GM12878 (cell line): ENCODE measurements around the gene BAG5. TPM values are rescaled to one million over a fixed set of nuclear protein-coding genes. Genes with fewer than 3 reads are reported as not detected.

ENCODE experiments used
- ATAC-seq: fragments of 200-7000 bp; cut with Tn5 transposase; 3 replicates; pipeline ENCODE4 v1.9.1; 2020; ENCODE audit warnings: mild to moderate bottlenecking, moderate library complexity
- BruUV-seq: library from RNA; stranded (reverse); fragments of 400-500 nt; replicated peaks from 2 replicates; lab custom pipeline; 2021; lab: Mats Ljungman, UMichigan
- CTCF ChIA-PET: fragments of 300-600 bp; sonication (Branson Sonifier 250); formaldehyde crosslinking; extraction: SDS; loops from one replicate; lab custom pipeline; 2021; ENCODE audit warnings: inconsistent platforms; lab: Yijun Ruan, JAX
- POLR2A ChIA-PET: fragments of 350-600 bp; formaldehyde crosslinking; extraction: SDS; loops from one replicate; lab custom pipeline; 2021; ENCODE audit warnings: inconsistent platforms; lab: Charles Lee
- RAD21 ChIA-PET: fragments of 300-600 bp; sonication (Branson Sonifier 250); formaldehyde crosslinking; loops from one replicate; lab custom pipeline; 2023; ENCODE audit warnings: antibody characterized with exemption; ENCODE audit not compliant: unreplicated experiment; lab: Charles Lee
- SMC1A ChIA-PET: fragments of 300-600 bp; sonication (Branson Sonifier 250); formaldehyde crosslinking; loops from one replicate; lab custom pipeline; 2023; ENCODE audit not compliant: unreplicated experiment, uncharacterized antibody; lab: Charles Lee
- DNase-seq: peaks from one replicate; pipeline ENCODE4 v3.0.0-alpha.2; 2011; ENCODE audit warnings: low read depth, low spot score
- FAIRE-seq: peaks from 3 replicates; lab custom pipeline; 2011; peaks lifted over from hg19 to GRCh38; lab: Jason Lieb, UNC
- H2AFZ ChIP-seq: 2 replicates; pipeline ENCODE4 v1.6.0; 2011; ENCODE audit warnings: low read depth, low read length, control low read depth; ENCODE audit not compliant: control insufficient read depth
- H3K27ac ChIP-seq: 2 replicates; pipeline ENCODE4 v1.5.1; 2011; ENCODE audit warnings: control low read depth; ENCODE audit not compliant: control insufficient read depth, insufficient read depth
- H3K27me3 ChIP-seq, 2 experiments: replicated peaks in 1 of 2; 2 replicates each; pipeline versions ENCODE4 v1.6.0 to v1.6.1; 2011; ENCODE audit warnings: low read length in 1 of 2; ENCODE audit not compliant: control insufficient read depth in 2 of 2, insufficient read depth in 2 of 2
- H3K36me3 ChIP-seq, 2 experiments: 2 replicates each; pipeline ENCODE4 v1.5.1; 2011; ENCODE audit warnings: low read length in 1 of 2; ENCODE audit not compliant: control insufficient read depth in 2 of 2, insufficient read depth in 2 of 2
- H3K4me1 ChIP-seq: 2 replicates; pipeline ENCODE4 v1.6.1; 2011; ENCODE audit warnings: mild to moderate bottlenecking, low read length, moderate library complexity, mixed read lengths; ENCODE audit not compliant: control insufficient read depth, insufficient read depth
- H3K4me2 ChIP-seq: 2 replicates; pipeline ENCODE4 v1.6.0; 2011; ENCODE audit warnings: control low read depth; ENCODE audit not compliant: control insufficient read depth, insufficient read depth
- H3K4me3 ChIP-seq: fragments of 200-600 bp; sonication (generic); 2 replicates; pipeline ENCODE4 v1.5.1; 2016
- H3K79me2 ChIP-seq: 2 replicates; pipeline ENCODE4 v1.6.0; 2011; ENCODE audit warnings: low read length; ENCODE audit not compliant: control insufficient read depth, insufficient read depth
- H3K9ac ChIP-seq: 2 replicates; pipeline ENCODE4 v1.8.0; 2011; ENCODE audit warnings: low read length, control low read depth, mixed read lengths; ENCODE audit not compliant: control insufficient read depth, insufficient read depth
- H3K9me3 ChIP-seq: replicated peaks from 3 replicates; pipeline ENCODE4 v1.5.1; 2011; ENCODE audit warnings: mild to moderate bottlenecking, low read length; ENCODE audit not compliant: control insufficient read depth, insufficient read depth
- H4K20me1 ChIP-seq: 2 replicates; pipeline ENCODE4 v1.6.0; 2011; ENCODE audit not compliant: control insufficient read depth, insufficient read depth
- CHD2 ChIP-seq: IDR thresholded peaks from 2 replicates; pipeline ENCODE4 v1.6.1; 2011; ENCODE audit warnings: low read depth, low read length, improper control_type of control experiment, borderline replicate concordance
- CHD4 ChIP-seq: fragments of 200-600 bp; sonication (generic); IDR thresholded peaks from 2 replicates; pipeline ENCODE4 v1.6.1; 2016; ENCODE audit warnings: mild to moderate bottlenecking
- GABPA ChIP-seq: IDR thresholded peaks from 2 replicates; pipeline ENCODE4 v1.6.1; 2014; ENCODE audit warnings: antibody characterized with exemption, low read depth, mild to moderate bottlenecking, inconsistent platforms
- HDGF ChIP-seq: fragments of 450-650 bp; IDR thresholded peaks from 2 replicates; pipeline ENCODE4 v1.6.1; 2016; ENCODE audit warnings: antibody characterized with exemption
- KLF5 ChIP-seq: fragments of 450-650 bp; IDR thresholded peaks from 2 replicates; pipeline ENCODE4 v1.6.1; 2014; ENCODE audit warnings: mild to moderate bottlenecking; ENCODE audit not compliant: partially characterized antibody
- MTA3 ChIP-seq: IDR thresholded peaks from 2 replicates; pipeline ENCODE4 v1.6.1; 2012; ENCODE audit warnings: low read length, inconsistent platforms, borderline replicate concordance
- NFYA ChIP-seq: IDR thresholded peaks from 2 replicates; pipeline ENCODE4 v1.6.1; 2011; ENCODE audit warnings: low read depth, mild to moderate bottlenecking, low read length, improper control_type of control experiment, borderline replicate concordance
- PBX3 ChIP-seq: IDR thresholded peaks from 2 replicates; pipeline ENCODE4 v1.6.1; 2011; ENCODE audit warnings: mild to moderate bottlenecking, low read depth, low read length, moderate library complexity; ENCODE audit not compliant: insufficient replicate concordance
- SIX5 ChIP-seq: IDR thresholded peaks from 2 replicates; pipeline ENCODE4 v1.6.1; 2011; ENCODE audit warnings: mild to moderate bottlenecking, low read depth, low read length, moderate library complexity; ENCODE audit not compliant: severe bottlenecking
- SP1 ChIP-seq: IDR thresholded peaks from one replicate; pipeline ENCODE4 v1.6.1; 2011; ENCODE audit warnings: low read depth, low read length
- SRF ChIP-seq, 2 experiments: IDR thresholded peaks; 2 replicates each; pipeline ENCODE4 v1.6.1; 2011; ENCODE audit warnings: low read depth in 2 of 2, low read length in 2 of 2, mild to moderate bottlenecking in 1 of 2, moderate library complexity in 1 of 2
- TBL1XR1 ChIP-seq: IDR thresholded peaks from 2 replicates; pipeline ENCODE4 v1.6.1; 2012; ENCODE audit warnings: low read depth, low read length, improper control_type of control experiment
- WGBS: methylation state at CpG from one replicate; pipeline ENCODE4 v1.1.6; 2016; ENCODE audit warnings: low lambda C conversion rate; ENCODE audit not compliant: insufficient replicate concordance, insufficient coverage; ENCODE audit errors: missing lambda C conversion rate; 5-methylcytosine and 5-hydroxymethylcytosine counted together
- in situ Hi-C: fragments of 300-500 bp; cut with MboI; formaldehyde crosslinking; loops from 9 replicates; pipeline ENCODE4 v1.14.3; 2018; ENCODE audit warnings: mixed read lengths
- intact Hi-C: fragments of 100-400 bp; cut with micrococcal nuclease; formaldehyde crosslinking; loops from one replicate; pipeline ENCODE4 v1.14.2; 2022; ENCODE audit not compliant: unreplicated experiment
- polyA plus RNA-seq, 11 experiments: library from polyadenylated mRNA; depleted of rRNA in 4 of 11; unstranded in 6 of 11; stranded (reverse) in 5 of 11; fragments of >200 nt; fragmentation: Nextera tagmentation in 4 of 11; fragmentation: Illumina TruSeq in 1 of 11; extraction: Ambion mirVana in 4 of 11; extraction: Trizol in 1 of 11; gene quantifications; 1 replicate in 1 of 11; 2 replicates in 10 of 11; pipeline versions ENCODE4 v1.2.1 to v1.2.3, GENCODE V29; 2011 to 2016; ENCODE audit warnings: inconsistent platforms in 2 of 11, missing spikeins in 2 of 11, low read depth in 1 of 11
- total RNA-seq, 4 experiments: library from RNA; depleted of rRNA in 3 of 4; stranded (reverse); fragments of >200 nt in 3 of 4; fragmentation: Illumina TruSeq in 1 of 4; extraction: Trizol in 1 of 4; gene quantifications; 2 replicates each; pipeline versions ENCODE4 v1.2.1 to v1.2.3, GENCODE V29; 2013 to 2021
- TF ChIP-seq, protein P1 (sequence below): fragments of 450-650 bp; IDR thresholded peaks from 2 replicates; pipeline ENCODE4 v1.6.1; 2017; ENCODE audit warnings: mild to moderate bottlenecking, moderate library complexity
- TF ChIP-seq, protein P2 (sequence below): fragments of 450-650 bp; IDR thresholded peaks from 2 replicates; pipeline ENCODE4 v1.6.1; 2017; ENCODE audit warnings: borderline replicate concordance

The BAG5 gene
- total and polyA plus RNA-seq, 10 of the 15 experiments (the other 5 are each of a cell fraction or from before 2014, with no cell fraction given) = 9.9 to 30.5 (median 20.1) TPM

GRCh38 chr14:103535081-103535890 is 27.2 kb downstream of the BAG5 start (continued):
- TF ChIP-seq, protein P1, sequence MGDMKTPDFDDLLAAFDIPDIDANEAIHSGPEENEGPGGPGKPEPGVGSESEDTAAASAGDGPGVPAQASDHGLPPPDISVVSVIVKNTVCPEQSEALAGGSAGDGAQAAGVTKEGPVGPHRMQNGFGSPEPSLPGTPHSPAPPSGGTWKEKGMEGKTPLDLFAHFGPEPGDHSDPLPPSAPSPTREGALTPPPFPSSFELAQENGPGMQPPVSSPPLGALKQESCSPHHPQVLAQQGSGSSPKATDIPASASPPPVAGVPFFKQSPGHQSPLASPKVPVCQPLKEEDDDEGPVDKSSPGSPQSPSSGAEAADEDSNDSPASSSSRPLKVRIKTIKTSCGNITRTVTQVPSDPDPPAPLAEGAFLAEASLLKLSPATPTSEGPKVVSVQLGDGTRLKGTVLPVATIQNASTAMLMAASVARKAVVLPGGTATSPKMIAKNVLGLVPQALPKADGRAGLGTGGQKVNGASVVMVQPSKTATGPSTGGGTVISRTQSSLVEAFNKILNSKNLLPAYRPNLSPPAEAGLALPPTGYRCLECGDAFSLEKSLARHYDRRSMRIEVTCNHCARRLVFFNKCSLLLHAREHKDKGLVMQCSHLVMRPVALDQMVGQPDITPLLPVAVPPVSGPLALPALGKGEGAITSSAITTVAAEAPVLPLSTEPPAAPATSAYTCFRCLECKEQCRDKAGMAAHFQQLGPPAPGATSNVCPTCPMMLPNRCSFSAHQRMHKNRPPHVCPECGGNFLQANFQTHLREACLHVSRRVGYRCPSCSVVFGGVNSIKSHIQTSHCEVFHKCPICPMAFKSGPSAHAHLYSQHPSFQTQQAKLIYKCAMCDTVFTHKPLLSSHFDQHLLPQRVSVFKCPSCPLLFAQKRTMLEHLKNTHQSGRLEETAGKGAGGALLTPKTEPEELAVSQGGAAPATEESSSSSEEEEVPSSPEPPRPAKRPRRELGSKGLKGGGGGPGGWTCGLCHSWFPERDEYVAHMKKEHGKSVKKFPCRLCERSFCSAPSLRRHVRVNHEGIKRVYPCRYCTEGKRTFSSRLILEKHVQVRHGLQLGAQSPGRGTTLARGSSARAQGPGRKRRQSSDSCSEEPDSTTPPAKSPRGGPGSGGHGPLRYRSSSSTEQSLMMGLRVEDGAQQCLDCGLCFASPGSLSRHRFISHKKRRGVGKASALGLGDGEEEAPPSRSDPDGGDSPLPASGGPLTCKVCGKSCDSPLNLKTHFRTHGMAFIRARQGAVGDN = no peak

- ChIA-PET SMC1A (interaction anchor here (1.2 kb wide), 1 partner anchor 15 kb away, joined by 3 read pairs; no protein-coding TSS in a partner anchor), CTCF (interaction anchor here (0.8 kb wide), 1 partner anchor 14 kb away, joined by 4 read pairs; no protein-coding TSS in a partner anchor), RAD21 (no interaction called here), POLR2A (no interaction called here)
- Histone ChIP-seq H3K4me3 (no peak overlapping the region), H3K79me2 (peaks cover 19% of the 10 kb centered on the region), H3K27ac (no peak overlapping the region), H3K36me3 (peaks cover 0 to 6% of the 10 kb centered on the region in 2 experiments; a peak in 2 of 4 replicates), H4K20me1 (no peaks in the 10 kb centered on the region), H3K4me1 (peaks cover 6% of the 10 kb centered on the region), H3K9ac (no peak overlapping the region), H3K4me2 (no peak overlapping the region), H2AFZ (no peak overlapping the region), H3K27me3 (no peaks in the 10 kb centered on the region), H3K9me3 (no peaks in the 10 kb centered on the region)
- TF ChIP-seq SP1 = no peak
- TF ChIP-seq CHD4 = no peak
- no peak for TF ChIP-seq CHD2
- TF ChIP-seq GABPA = no peak
- TF ChIP-seq SIX5 = no peak
- no peak for TF ChIP-seq HDGF
- no peak for TF ChIP-seq MTA3
- no peak for TF ChIP-seq PBX3
- no peak for TF ChIP-seq SRF (IDR thresholded peaks at IDR 0.05; ENCODE audit: low read depth in 2 of 2, low read length in 2 of 2)
- TF ChIP-seq, protein P2, sequence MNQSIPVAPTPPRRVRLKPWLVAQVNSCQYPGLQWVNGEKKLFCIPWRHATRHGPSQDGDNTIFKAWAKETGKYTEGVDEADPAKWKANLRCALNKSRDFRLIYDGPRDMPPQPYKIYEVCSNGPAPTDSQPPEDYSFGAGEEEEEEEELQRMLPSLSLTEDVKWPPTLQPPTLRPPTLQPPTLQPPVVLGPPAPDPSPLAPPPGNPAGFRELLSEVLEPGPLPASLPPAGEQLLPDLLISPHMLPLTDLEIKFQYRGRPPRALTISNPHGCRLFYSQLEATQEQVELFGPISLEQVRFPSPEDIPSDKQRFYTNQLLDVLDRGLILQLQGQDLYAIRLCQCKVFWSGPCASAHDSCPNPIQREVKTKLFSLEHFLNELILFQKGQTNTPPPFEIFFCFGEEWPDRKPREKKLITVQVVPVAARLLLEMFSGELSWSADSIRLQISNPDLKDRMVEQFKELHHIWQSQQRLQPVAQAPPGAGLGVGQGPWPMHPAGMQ = no peak
- TF ChIP-seq TBL1XR1 = no peak
- no peak for TF ChIP-seq KLF5
- TF ChIP-seq NFYA = no peak
- DNase-seq (no peak), ATAC-seq (no peak), FAIRE-seq (no peak)
- in situ Hi-C loops (no loop called here), intact Hi-C loops (no loop called here)
- 86% methylated on average over 22 of the region's 22 CpGs for WGBS
- no TSS peak for BruUV-seq
Observed at GRCh38 chr14:103534576-103535061, 27.8 kb downstream of the BAG5 start.
